HG03469 (cell line): ENCODE results near the gene NOL4L.

Experiments
- ATAC-seq: cut with Tn5 transposase; IDR thresholded peaks from one replicate; pipeline ENCODE4 v1.9.1; 2021; ENCODE audit warnings: mild to moderate bottlenecking, moderate library complexity, moderate number of reproducible peaks; ENCODE audit not compliant: unreplicated experiment

Gene NOL4L

GRCh38 chr20:32528171-32528891 is 56.8 kb downstream of the NOL4L start:
- ATAC-seq = no peak

DNA sequence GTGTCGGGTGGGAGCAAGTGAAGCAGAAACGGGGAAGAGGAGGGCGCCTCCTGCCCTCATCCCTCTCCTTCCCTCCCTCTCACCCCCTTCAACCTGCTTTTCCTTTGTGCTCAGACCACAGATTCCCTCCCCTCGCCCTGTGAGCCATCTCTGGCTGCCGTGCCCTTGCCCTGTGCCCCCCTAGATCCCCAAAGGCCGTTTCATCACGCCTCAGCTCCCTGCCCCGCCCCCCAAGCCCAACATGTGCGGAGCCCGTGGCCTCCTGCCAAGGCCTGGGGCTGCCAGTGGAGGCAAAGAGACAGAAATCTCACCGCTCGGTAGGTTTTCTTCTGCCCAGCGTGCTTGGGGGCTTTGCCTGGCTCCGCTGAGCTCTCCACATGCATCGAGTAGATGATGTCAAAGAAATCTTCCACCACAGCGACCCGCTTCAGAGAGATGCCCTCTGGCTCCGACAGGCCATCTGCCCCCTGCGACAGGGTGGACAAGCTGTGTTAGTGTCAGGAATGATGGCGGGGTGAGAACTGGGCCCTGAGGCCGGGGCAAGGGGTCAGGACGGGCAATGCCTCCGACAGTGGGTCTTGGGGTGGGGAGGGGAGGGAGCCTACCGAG is 57.6 kb downstream of the NOL4L start:
- ATAC-seq = no peak

GRCh38 chr20:32527052-32527446 is 58.1 kb downstream of the NOL4L start:
- no peak for ATAC-seq

- ATAC-seq = no peak
Measured at GRCh38 chr20:32526541-32526940, 58.6 kb downstream of the NOL4L start.

GRCh38 chr20:32526125-32526524 is 59.0 kb downstream of the NOL4L start:
- no peak for ATAC-seq

DNA sequence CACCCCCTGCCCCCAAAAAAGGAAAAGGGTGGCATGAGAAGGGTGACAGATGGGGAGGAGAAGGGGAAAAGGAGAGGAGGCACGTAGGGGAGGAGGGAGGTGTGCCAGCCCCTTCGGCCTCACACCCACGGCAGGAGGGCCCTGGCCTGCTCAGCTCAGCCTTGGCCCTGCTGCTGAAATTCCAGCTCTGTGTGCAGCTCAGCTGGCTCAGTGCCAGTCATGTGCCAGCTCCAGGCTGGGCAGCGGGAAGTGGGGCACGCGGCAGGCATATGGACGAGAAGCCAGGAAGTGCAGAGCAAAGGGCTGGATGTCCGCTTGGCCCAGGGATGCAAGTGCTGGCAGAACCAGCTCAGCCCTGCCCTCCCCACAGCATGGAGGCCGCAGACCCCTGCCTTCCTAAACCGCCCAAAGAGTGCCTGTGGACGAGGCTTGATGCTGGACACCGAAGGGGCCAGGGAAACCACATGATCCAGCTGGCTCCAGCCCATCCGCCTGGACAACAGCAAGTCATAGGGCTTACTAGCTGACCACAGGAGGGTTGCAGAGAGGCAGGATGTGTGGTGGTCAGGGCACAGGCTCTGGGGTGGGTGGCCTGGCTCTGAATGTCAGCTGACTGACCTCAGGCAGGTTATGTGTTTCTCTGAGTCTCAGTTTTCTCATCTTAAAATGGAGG is 60.2 kb downstream of the NOL4L start:
- no peak for ATAC-seq

DNA sequence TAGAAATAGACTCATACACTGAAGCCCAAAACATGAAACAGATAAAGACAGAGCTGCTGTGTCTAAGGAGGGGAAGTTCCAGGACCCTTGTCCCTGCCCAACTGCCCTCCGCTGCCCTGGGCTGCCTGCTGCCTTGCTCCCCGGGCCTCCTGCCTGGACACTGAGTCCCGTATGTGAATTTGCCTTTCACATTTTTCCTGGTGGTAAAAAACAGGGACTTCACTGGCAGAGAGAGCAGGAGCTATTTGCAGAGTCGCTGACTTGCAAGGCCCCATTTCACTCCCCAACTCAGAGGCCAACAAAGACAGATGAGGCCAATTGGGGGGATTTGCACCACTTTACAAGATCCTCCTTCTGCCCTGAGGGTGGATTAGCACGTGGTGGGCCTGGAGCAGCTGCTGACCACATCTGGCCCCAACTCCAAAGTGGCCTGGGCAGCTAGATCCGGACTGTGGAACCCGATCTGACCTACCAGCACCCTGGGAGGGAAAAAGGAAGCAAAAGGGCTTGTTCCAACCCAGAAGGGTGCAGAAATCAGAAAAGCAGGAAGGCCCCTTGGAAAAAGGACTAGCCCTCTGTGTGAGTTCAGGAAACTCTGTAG is 61.4 kb downstream of the NOL4L start:
- no peak for ATAC-seq

GRCh38 chr20:32522776-32523612 is 62.1 kb downstream of the NOL4L start:
- ATAC-seq = no peak

DNA sequence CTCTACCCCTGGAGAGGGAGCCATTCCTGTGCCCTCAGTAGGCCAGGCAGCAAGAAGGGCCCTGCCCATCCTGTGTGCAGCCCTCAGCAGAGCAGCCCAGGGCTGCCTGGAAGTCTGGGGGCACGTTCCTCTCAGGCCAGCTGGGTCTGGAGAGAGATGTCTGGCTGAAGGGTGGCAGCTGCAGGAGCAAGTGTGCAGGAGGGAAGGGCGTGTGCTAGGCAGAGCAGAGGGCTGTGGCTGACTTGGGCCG is 62.7 kb downstream of the NOL4L start:
- no peak for ATAC-seq

GRCh38 chr20:32521780-32522525 is 63.2 kb downstream of the NOL4L start:
- ATAC-seq = no peak

DNA sequence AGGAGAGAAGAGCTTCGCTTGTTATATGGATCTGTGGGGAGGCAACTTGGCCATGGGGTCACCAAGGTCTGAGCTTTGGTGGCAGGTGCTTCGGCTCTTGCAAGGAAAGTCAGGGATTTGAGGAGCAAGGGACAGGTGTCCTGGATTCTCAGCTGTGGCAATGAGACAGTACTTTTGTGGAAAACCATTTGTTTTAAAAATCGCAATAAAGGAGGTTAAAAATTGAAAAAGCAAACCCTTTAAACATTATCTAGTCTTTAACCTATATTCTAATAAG is 64.3 kb downstream of the NOL4L start:
- ATAC-seq = no peak

DNA sequence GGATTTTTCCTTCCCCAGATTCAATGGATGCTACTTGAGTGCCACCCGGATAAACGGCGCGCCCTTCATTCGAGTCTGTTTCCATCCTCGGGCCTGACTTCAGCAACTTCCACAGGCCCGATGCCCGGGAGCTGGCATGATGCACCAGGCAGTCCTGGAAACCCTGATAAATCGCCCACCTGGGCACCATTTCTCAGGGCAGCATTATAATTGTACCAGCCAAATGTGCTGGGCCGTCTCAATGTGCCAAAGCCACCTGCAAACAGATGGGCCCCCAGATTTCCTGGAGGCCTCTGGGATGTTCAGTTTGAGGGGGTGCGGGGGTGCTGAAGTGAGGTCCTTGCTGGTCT is 65.8 kb downstream of the NOL4L start:
- ATAC-seq = no peak

DNA sequence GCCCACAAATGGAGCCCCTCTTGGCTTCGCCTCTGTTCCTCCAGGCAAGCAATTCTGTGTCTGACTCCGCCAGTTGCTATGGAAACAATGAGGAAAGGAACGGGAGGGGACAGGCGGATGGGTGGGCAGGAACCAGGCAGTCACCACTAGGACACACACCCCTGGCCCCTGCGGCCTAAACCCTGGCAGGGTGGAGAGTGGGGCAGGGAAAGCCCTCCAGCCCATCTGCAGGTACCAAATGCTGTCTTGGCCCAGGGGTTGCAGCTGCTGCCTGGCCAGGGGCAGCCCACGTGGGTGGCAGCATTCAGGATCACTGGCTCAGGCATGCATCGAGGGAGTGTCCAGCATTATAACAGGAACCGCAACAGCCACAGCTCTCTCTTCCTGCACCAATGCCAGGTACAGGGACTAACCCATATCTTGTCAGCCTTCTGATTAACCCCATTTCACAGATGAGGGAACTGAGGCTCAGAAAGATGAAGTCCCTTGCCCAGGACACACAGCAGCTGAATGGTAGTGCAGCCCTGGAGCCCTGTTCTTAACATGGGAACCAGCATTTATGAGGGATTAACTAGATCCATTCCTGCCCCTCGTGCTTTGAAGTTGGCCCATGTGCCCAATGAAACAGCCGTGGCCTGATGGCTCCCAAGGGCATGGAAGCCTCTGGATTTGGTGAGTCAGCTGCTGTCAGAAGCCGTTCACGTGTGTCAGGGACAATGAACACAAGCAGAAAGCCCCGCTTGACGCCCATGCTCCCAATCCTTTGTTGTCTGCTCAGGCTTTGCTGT is 66.3 kb downstream of the NOL4L start:
- ATAC-seq = no peak

DNA sequence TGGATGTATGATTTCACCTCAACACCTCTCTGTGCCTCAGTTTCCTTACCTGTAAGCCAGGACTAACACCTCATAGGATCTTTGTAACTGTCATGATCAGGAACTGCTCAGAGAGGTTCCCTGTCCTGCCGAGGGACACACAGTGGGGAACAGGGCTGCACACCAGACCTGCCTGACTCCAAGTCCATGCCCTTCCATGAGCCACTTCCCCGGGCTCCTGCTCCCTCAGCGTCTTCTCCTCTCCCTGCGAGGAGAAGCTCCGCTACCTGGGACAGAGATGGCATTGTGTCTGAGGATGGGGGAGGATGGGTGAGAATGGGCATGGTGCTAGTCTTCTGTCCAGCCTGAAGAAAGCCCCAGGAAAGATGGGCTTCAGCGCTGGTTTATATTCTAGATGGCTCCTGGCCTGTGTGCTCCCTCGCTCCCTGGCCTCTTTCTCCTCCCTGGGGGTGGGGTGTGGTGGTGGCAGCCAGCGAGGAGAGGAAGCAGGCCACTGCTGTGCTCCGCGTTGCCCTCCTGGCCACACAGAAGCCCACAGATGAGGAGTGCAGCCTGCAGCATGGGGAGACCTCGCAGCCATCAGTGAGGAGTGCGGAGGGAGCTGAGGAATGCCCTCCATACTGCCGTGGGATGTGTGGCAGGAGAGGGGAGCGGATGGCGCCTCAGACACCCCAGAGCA is 67.1 kb downstream of the NOL4L start:
- ATAC-seq = no peak

GRCh38 chr20:32517518-32517873 is 67.6 kb downstream of the NOL4L start:
- ATAC-seq = no peak

GRCh38 chr20:32516583-32517517 is 68.3 kb downstream of the NOL4L start:
- ATAC-seq = no peak

- ATAC-seq = no peak
Measured at GRCh38 chr20:32515631-32516101, 69.5 kb downstream of the NOL4L start.

GRCh38 chr20:32514760-32515159 is 70.4 kb downstream of the NOL4L start:
- ATAC-seq = no peak
